Measurements from ENCODE around the gene SLC16A4.

SLC16A4 gene

GRCh38 chr1:110328700-110329099 lies 62.1 kb downstream of the SLC16A4 start:
- no peak for TF ChIP-seq CTCF (IDR thresholded peaks at IDR 0.05; ENCODE audit: low read depth, low read length, missing control alignments)
- no peak for DNase-seq (ENCODE audit: low read depth)
- H3K4me3 ChIP-seq (ENCODE audit: low read depth, low read length), result no peak overlapping the region

DNA sequence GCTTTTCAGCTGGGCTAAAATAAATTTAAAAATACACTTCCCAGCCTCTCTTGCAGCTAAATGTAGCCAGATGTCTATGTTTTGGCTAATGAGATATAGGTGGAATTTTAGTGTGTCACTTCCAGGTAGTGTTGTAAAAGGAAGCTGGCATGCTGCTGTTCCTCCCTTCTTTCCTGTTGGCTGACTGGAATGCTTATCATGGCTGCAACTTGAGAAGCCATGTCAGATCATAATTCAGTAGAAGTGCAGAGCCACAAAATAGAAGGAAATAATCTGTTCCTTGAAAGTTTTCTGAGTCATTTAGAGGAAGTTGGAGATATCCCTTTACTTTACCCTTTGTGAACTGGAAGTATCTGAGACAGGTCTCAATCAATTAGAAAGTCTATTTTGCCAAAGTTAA lies 62.6 kb downstream of the SLC16A4 start:
- no peak for DNase-seq (ENCODE audit: low read depth)

DNA sequence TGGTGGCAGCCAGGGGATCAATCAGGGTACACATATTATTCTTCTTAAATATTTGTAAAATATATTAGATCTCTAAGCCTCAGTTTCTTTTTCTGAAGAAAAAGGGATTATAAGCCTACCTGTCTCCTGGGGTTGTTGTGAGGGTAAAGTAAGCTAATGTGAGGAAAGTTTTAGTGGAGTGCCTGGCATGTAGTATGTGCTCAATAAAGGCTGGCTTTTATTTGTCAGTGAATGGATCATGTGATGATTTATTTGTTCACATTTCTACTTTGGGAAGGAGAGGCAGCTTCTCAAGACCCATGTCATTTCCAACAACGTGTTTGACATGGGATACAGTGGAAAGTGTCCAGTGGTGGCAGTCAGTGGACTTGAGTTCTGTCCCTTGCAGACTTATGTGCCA lies 64.0 kb downstream of the SLC16A4 start:
- no peak for DNase-seq (ENCODE audit: low read depth)
- TF ChIP-seq CTCF (IDR thresholded peaks at IDR 0.05; ENCODE audit: low read depth, low read length, missing control alignments), result no peak
- no peak overlapping the region for H3K4me3 ChIP-seq (ENCODE audit: low read depth, low read length)

More for the DNA sequence above, 62.6 kb downstream of the SLC16A4 start:
- no peak for TF ChIP-seq CTCF (IDR thresholded peaks at IDR 0.05; ENCODE audit: low read depth, low read length, missing control alignments)
- no peak overlapping the region for H3K4me3 ChIP-seq (ENCODE audit: low read depth, low read length)

- no peak overlapping the region for H3K4me3 ChIP-seq (ENCODE audit: low read depth, low read length)
- TF ChIP-seq CTCF (IDR thresholded peaks at IDR 0.05; ENCODE audit: low read depth, low read length, missing control alignments), result no peak
These were observed 66.2 kb downstream of the SLC16A4 start for GRCh38 chr1:110324667-110325066.

DNA sequence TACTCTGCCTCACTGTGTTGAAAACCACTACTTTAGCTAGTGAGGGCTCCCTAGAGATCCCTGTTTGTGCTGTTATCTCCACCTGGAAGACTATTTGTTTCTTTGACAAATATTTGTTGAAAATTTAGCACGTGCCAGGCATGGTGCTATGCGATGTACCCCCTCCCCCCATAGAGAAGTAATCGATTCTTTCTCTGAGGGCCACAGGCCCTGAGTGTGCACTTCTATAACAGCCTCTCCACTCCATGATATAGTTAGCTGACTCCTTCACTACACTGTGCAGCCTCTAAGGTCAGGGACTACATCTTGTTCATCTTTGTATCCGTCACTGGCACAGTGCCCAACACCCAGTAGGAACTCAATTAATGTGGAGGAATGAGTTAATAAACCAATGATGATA lies 69.0 kb downstream of the SLC16A4 start:
- no peak for TF ChIP-seq CTCF (IDR thresholded peaks at IDR 0.05; ENCODE audit: low read depth, low read length, missing control alignments)
- DNase-seq (ENCODE audit: low read depth), result no peak
- H3K4me3 ChIP-seq (ENCODE audit: low read depth, low read length), result no peak overlapping the region

More at GRCh38 chr1:110324667-110325066, 66.2 kb downstream of the SLC16A4 start:
- no peak for DNase-seq (ENCODE audit: low read depth)

GRCh38 chr1:110321045-110321444 lies 69.8 kb downstream of the SLC16A4 start:
- DNase-seq (ENCODE audit: low read depth), result no peak
- H3K4me3 ChIP-seq (ENCODE audit: low read depth, low read length), result no peak overlapping the region
- TF ChIP-seq CTCF (IDR thresholded peaks at IDR 0.05; ENCODE audit: low read depth, low read length, missing control alignments), result no peak

DNA sequence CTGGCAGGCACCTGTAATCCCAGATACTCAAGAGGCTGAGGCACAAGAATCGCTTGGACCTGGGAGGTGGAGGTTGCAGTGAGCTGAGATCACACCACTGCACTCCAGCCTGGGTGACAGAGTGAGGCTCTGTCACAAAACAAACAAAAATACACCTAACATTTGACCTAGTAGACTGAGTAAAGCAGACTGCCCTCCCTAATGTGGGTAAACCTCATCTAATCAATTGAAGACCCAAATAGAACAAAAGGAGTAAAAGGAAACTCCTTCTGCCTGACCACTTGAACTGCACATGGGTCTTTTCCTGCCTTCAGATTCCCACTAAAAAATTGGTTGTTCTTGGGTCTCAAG lies 70.7 kb downstream of the SLC16A4 start:
- no peak overlapping the region for H3K4me3 ChIP-seq (ENCODE audit: low read depth, low read length)
- TF ChIP-seq CTCF (IDR thresholded peaks at IDR 0.05; ENCODE audit: low read depth, low read length, missing control alignments), result no peak
- no peak for DNase-seq (ENCODE audit: low read depth)
